HG02943 (cell line): ENCODE measurements around the gene PDE6C.

Experiments
- ATAC-seq: cut with Tn5 transposase; IDR thresholded peaks from one replicate; pipeline ENCODE4 v1.9.1; 2021; ENCODE audit warnings: mild to moderate bottlenecking, low read depth, moderate library complexity; ENCODE audit not compliant: unreplicated experiment

PDE6C gene

DNA sequence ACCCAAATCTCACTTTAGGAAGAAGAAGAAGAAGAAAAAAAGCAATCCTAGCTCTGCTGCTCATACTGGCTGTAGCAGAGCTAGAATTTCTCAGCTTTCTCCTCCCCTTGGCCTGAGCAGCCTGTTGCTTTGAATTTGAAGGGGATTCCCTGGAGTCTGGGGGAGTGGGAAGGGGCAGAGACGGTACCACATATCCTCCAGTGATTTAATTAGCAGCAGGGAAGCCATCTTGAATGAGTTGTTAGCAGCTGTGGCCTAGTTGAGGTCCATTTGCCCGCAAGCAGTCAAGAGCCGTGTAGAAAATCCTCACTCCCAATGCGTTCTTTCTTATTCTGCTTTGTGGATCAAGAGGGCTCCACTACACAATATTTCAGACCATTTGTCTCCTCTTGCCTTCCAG, 16.5 kb downstream of the PDE6C start:
- ATAC-seq: no peak

DNA sequence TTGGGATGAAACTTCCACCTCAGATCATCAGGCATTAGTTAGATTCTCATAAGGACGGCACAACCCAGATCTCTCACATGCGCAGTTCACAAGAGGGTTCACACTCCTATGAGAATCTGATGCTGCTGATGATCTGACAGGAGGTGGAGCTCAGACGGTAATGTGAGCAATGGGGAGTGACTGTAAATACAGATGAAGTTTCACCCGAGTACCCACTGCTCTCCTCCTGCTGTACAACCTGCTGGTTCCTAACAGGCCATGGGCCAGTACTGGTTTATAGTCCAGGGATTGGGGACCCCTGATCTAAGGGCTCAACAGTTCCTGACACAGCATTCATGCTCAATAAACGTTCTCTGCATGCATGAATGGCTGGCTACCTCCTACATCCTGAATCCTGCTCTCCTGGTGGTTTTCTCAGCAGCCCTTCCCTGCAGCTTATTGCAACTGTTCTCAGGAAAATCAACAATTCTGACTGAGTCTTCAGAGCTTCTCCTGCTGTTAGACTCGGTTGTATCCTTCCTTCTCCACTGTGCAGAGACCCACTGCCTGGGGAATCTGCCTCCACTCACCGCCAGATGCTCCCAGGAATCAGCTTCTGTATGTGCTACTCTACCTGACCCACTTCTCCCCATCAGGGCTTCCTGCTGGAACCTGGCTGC, 17.4 kb downstream of the PDE6C start:
- no peak for ATAC-seq

DNA sequence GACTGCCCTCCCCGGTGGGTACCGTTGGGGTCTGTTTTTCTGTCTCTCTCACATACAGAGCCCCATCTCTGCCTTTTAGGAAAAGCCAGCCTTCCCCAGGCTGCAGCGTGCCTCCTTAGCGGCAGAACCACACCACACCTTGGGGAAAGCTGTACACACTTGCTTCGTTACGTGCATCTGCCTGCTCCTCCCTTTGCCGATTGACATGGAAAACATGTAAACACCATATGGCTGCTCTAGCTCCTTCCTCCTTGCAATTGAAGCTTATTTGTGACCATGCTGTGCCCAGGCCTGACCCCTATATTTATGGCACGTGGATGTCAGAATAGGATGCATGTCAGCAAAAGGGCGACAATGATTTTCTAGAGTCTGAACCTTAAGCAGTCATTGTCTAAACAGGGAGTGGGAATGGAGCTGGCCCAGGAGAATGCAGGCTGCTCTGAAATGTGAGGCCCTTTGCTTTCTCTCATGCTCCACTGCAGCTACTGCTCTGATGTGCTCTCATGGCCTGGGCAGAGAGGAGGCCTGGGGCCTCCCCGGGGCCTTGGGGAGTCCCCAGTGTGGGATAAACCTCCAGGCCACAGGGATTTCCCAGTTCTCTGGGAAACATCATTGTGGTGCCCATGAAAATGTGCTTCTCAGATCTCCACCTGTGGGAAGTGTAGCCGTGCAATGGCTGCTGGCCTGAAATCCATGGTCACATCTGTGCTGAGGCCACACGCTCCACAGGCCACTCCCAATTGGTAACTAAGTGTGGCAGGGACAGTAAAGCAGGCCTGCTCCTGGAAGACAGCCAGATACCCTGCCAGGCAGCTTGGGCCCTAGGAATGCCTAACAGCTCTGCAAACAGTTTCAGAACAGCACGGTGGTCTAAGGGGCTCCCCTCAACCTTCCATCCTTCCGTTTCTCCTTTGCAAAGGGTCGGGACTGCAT, 18.6 kb downstream of the PDE6C start:
- no peak for ATAC-seq

DNA sequence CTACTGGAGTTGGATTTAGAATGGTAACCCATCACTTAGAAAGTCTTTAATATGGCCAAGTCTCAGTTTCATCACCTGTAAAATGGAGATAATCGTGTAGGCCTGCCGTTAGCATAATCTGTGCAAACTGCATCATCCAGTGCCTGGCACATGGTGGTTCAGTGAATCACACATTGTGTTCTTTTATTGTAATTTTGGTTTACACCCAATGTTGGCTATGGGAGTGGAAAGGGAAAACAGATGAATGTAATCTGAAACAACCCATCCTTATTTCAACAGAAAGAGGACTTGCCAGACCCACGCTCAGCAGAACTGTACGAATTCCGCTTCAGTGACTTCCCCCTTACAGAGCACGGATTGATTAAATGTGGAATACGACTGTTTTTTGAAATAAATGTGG, 27.5 kb downstream of the PDE6C start:
- ATAC-seq: no peak

DNA sequence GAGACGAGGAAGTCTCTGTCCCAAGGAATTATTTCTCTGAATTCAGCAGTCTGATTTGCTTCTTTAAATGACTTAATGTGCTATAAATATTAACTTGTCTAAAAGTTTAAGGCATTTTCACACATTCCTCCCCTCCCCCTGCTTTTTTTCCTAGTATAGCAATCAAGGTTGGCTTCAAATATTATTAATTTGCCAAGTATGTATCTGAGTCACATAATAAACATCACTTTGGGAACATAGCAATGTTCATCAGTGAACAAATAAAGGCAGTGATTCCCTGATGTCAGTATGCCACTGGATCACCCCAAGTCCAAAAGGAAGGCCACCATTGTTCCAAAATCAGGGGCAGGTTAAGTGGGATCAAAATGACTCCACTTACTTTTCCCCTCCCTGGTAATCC, 40.5 kb downstream of the PDE6C start:
- no peak for ATAC-seq

DNA sequence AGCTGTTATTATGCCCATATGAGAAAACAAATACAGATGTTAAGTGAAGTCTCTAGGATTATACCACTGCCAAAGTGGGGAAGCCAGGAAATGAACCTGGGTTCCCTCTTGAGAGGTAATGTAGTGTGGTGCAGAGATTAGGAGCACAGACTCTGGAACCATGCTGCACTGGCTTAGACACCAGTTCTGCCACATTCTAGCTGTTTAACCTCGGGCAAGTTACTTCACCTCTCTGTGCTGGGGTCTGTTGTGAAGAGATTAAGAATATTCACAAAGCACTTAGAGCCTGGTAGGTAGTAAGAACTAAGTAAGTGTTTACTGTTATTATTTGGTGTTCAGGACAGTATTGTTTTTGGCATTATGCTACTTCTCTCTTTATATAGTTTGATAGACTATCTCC, 41.9 kb downstream of the PDE6C start:
- ATAC-seq: no peak

DNA sequence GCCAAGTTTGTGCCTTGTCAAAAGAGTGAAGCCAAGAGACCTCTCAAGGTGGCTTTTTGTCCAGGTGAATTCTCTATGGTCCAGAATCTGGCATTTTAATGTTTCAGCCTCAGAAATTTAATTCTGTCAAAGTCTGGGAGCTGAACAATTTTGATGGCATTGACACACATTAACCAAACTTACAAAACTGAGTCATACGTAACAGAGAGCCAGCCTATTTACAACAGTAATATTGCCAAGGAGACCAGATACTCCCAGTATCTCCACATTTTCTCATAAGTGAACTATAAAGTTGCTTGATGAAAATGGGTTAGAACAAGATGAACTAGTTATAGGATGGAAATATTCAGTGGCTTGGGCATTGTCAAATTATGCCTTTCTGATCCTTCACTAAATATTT, 43.8 kb downstream of the PDE6C start:
- ATAC-seq: no peak

DNA sequence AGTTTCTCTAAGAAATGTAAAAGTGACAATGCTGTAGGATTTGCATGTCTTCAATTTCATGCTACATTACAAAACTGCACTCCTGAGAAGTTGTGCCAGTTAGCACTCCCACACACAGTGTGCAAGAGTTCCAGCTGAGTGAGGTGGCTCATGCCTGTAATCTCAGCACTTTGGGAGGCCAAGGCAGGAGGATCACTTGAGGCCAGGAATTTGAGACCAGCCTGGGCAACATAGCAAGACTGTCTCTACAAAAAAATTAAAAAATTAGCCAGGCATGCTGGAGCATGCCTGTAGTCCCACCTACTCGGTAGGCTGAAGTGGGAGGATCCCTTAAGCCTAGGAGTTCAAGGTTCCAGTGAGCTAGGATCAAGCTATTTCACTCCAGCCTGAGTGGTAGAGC, 45.4 kb downstream of the PDE6C start:
- ATAC-seq: no peak

DNA sequence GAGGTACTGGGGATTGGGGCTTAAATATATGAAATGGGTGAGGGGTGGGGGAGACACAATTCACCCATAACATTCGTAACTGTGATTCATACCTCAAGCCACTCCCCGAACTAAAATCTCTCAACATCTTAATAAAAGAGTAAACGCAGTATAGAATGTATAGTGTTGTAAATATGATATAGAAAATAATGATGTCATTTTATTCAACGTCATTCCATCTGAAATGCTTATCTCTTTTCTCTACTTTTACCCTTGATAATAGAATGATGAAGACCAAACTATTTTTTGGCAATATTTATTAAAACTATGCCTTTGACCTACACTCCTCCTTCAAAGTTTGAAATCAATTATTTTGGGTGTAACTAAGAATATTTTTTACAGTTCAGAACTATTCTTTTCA, 53.7 kb downstream of the PDE6C start:
- ATAC-seq: no peak

DNA sequence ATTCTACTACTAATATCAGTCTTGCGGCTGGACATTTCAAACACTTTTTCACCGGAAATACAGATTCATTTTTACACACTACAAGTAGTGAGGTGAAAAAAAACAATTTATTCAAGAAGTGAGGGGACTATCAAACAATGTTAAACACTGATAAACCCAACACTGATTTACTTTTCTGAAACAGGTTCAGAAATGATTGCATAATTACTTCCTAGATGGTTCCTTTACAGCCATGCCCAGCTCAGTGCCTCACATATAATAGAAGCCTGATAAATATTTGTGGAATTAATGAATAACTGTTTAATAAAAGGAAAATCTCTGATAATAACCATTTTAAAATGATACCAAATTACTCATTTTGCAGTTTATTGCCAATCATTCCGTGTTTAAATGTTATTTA, 55.5 kb downstream of the PDE6C start:
- ATAC-seq: no peak

DNA sequence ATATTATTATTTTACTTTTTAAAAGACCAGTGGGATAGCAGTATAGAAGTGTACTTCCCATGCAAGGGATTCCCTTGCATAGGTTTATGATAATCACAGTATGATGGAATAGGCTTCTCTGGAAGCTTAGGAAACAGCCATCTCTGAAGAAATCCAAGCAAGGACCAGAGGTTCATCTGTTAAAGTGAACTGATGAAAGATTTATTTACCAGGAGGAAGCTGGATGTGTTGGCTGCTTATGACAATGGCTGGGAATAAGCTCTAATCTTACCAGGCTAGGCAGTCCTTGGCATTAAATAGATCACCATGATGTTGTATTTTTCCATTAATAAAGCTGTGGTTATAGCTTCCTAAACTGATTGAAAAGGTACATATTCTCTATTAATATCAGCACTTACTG, 58.0 kb downstream of the PDE6C start:
- ATAC-seq: no peak

DNA sequence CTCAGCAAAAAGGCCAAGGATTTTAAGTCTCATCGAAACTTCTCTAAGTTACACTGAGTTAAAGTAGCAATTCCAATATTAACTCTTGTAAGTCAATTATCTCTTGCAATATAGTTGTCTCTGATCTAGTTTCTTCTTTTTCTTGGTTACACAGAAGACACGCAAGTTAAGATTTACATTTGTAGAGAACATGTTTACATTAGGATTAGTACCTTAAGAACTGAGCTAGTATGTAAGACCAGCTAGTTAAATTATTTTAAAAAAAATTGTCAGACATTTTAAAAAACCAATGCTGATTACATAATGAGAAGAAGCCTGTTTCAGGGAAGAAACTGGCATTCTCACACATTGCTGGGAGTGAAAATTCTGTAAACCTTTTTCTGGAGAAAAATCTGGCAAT, 58.7 kb downstream of the PDE6C start:
- ATAC-seq: no peak

DNA sequence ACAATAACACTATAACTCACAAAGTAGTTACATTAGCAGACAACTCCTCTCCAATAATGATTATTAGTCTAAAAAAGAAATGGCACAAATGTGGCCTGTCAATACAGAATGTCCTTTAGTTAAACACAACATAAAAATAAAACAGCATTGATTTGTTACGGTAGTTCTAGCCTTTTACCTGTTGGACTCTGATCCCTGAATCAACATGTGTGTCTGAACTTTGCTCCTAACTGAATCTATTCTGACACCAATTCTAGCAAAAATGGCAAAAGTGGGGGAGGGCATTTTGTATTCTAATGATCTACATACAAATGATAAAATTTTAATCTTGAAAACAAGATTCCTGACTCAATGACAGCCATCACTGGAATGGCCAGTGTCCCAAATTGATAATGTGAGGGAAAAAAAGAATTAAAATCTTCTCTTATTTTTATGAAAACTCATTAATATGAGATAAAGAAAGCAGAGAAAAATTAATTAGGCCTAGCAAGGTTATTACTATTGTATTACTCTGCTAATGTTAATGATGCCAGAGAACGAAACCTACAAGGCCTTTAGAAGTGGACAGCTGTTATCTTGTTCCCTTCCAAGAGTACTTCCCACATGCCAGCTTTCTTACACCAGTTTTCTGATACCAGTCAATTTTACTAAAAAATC, 59.8 kb downstream of the PDE6C start:
- no peak for ATAC-seq

DNA sequence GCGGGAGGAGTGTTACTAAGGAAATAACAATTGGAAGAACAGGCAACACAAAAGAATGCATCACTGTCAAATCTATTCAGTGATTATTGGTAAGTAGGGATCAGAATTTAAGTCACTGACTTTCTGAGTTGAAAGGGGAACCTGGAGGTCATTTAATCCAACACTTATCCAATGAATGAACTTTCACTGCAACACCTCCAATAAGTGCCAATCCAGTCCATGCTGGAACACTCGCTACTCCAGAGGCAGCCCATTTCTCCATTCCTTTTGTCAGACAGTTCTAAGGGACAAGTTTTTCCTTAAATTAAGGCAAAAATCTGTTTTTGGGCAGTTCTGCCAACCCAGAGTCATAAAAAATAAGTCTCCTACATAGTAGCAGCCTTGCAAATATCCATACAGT, 60.6 kb downstream of the PDE6C start:
- no peak for ATAC-seq

DNA sequence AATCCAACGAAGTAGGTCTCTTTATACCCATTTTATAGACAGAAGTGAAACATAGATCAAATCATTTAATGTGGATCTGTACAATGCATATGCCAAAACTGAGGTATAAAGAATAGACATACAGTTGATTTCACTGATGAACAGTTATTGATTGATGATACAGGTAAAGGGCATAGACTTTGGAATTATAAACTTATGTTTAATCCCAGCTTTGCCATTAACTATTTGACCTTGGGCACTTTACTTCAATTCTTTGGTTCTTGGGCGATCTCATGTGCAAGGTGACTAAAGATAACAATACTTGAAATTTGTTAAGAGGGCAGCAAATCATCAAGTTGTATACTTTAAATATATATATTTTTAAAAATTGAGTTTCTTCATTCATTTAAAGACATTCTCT, 61.5 kb downstream of the PDE6C start:
- ATAC-seq: no peak

DNA sequence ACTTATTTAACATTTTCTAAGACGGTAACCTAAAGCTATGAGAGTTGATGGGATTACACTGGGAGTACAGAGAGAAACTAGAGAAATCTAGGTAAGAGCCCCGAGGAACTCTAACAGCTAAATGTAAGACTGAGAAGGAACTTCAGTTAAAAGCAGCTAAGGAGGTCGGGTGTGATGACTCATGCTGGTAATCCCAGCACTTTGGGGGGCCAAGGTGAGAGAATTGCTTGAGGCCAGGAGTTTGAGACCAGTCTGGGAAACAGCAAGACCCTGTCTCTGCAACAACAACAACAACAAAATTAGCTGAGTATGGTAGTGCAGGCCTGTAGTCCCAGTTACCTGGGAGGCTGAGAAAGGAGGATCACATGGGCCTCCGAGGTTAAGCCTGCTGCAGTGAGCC, 66.0 kb downstream of the PDE6C start:
- ATAC-seq: no peak

DNA sequence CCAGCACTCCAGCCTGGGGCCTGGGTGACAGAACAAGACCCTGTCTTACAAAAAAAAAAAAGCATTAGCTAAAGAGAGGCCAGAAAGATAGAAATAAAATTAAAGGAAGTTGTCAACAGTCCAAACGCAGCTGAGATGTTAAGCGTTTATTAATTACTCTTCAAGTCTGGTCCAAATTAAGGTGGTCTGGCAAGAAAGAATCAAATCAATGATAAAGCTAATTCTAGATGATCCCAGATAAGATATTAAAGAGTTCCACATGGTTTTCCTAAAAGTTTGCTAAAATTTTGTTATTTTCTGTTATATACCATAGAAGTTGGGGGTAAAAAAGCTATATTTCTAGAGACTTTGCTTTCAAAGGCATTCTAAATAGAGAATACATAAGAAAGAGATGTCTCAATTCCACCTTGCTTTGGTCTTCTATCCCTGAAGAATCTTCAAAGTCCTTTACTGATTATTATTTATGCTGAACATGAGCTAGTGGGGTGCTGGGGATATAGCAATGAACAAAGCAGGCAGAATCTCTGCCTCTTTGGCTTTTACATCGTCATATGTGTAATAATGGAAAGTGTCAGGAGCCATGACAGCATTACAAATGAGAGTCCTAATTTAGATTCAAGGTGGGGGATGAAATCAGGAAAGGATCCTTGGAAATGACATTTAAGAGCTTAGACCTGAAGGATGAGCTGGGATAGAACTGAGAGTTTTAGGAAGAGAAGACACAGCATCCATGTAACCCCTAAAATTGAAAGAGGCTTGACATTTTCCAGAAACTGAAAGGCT, 66.7 kb downstream of the PDE6C start:
- no peak for ATAC-seq

DNA sequence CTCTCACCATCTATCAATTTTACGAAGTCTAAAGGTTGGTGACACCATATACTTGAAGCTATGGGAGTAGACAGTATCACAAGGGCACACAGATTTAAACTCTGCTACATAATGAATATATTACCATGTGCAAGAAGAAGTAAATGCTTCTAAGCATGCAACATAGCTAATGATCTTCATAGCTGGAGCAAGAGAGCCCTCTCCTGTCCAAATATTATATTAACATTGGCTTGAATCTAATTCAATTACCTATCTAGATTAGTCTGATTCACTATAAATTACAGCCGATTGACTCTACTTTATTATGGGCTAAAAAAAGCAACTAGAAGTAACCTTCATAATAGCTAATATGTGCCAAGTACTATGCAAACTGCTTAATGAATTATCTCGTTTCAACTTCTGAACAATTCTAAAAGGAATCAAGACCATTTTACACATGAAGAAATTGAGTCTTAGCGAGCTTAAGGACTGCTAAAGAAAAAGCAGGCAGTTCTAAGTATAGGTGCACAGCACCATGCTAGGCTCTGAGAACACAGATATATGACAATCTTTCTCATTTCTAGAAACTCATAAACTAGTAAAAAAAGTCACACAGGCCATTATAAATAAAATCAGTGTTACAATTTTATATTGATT, 68.2 kb downstream of the PDE6C start:
- ATAC-seq: no peak

DNA sequence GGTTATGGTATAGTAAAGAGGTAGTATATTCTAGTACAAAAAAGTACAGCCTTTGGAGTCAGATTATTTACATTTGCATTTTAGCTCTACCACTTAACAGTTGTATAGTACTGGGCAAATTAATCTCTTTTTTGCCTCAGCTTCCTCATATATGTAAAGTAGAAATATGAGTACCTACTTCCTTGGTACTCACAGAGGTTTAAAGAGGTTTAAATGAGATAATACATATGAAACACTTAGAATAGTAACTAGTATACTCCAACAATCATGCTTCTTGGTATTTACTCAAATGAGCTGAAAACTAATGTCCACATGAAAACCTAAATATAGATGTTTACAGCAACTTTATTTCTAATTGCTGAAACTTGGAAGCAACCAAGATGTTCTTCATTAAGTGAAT, 75.4 kb downstream of the PDE6C start:
- no peak for ATAC-seq

DNA sequence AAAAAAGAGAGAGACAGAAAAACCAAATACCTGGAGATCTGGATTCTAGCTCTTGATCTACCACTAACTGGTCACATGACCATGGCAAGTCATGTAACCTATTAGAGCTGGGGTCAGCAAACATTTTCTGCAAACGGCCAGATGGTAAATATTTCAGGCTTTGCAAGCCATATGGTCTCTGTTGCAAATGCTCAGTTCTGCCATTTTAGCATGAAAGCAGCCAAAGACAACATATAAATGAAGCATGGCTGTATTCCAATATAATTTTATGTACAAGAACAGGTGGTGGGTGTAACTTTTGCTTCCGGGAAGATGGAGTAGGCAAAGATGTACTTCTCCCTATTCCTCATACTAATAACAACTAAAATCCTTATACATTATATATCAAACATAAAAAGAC, 83.4 kb downstream of the PDE6C start:
- no peak for ATAC-seq
